A204.1 (cell line): ENCODE data around the gene INA.
"Not testable (repeated sequence)": the region's sequence is repeated elsewhere in the genome, so short reads cannot be mapped to it uniquely, and the experiment has no call there.

Experiments
- FAIRE-seq: peaks from 2 replicates; lab custom pipeline; 2012; peaks lifted over from hg19 to GRCh38; lab: Jason Lieb, UNC

Gene INA

GRCh38 chr10:103276896-103277712 lies at the start of gene INA:
TSS of gene INA (plus strand) at chr10:103277138. CDS start at chr10:103277212, 74 bp downstream.
- no peak for FAIRE-seq

GRCh38 chr10:103227416-103227815 lies 49.5 kb upstream of the INA start:
- no peak for FAIRE-seq

DNA sequence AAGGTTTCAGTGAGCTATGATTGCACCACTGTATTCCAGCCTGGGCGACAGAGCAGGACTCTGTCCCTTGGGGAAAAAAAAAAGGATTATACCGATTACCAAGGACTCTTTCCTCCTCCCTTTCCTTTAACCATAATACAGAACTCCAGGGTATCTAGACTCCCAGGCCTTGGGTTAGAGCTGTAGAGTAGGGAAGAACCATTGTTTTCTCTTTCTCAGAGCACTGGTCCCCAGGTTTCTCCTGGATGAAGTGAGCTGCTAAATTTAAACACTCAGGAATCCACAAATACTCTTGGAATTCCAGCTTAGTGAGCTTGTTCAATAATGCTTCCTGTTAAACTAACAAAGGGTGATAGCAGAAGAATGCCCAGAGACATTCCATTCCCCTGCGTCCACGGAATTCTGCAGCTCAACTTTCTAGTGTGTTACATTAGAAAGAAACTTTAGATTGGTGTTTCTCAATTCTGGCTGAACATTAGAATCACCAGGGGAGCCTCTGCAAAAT lies 45.8 kb upstream of the INA start:
- FAIRE-seq, result peak; percentile 74

DNA sequence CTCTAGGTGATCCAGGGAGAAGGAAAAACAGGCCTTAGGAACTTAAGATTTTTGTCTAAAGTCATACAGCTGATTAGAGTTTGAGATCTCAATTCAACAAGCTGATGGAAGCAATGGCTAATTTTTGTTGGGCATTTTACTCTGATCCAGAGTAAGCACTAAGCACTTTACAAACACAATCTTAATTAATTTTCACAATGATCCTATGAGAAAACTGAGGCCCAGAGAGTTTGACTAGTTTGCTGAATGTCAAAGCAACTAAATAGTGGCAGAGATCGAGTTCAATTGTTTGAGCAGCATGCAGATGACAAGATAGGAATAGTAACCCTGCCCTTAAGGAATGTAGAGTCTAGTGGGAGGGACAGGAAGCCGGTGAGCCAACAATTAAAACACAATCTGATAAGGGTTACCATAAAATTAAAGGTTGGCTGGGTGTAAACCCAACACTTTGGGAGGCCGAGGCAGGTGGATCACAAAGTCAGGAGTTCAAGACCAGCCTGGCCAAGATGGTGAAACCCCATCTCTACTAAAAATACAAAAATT lies 44.7 kb upstream of the INA start:
- no peak for FAIRE-seq

- no peak for FAIRE-seq
Observed at GRCh38 chr10:103232772-103233488, 44.0 kb upstream of the INA start.

DNA sequence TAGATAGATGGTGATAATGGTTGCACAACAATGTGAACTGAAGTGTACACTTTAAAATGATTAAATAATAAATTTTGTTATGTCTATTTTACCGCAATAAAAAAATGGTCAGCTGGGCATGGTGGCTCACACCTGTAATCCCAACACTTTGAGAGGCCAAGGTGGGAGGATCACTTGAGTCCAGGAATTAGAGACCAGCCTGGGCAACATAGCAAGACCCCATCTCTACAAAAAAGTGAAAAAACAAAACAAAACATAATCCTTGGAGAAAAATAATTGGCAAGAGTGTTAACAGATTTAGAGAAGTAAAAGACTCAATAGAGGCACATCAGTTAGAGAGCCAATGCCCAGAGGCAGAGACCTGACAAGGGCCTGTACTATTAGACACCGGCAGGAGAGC lies 41.2 kb upstream of the INA start:
- no peak for FAIRE-seq

DNA sequence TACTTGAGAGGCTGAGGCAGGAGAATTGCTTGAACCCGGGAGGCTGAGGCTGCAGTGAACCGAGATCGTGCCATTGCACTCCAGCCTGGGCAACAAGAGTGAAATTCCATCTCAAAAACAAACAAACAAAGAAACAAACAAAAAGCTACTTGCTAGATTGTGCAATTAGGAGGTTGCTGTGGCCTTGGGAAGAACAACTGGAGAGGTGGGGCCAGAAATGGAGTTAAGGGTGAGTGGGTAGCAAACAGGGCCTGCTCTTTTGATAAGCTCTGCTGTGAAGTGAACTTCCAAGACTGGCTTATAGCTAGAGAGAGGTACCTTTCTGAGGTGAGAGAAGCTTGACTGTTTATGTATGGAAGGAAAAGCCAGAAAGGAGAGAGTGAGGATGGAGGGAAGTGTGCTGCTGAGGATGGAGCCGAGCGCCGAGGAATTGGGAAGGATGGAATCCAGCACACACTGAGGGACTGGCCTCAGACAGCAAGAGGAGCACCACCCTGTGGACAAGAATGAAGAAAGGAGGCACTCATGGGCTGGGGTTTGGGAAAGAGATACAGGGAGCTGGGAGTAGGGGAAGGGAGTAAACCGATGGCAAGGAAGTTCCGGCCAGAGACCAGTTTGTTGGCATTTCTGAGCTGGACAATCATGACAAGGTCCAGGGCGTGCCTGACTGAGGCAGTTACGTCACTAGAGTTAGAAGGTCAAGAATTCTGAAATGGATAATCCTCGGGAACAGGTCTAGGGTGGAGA lies 38.3 kb upstream of the INA start:
- peak; percentile 90 for FAIRE-seq

GRCh38 chr10:103241262-103242011 lies 35.5 kb upstream of the INA start:
- peak; percentile 94 for FAIRE-seq

DNA sequence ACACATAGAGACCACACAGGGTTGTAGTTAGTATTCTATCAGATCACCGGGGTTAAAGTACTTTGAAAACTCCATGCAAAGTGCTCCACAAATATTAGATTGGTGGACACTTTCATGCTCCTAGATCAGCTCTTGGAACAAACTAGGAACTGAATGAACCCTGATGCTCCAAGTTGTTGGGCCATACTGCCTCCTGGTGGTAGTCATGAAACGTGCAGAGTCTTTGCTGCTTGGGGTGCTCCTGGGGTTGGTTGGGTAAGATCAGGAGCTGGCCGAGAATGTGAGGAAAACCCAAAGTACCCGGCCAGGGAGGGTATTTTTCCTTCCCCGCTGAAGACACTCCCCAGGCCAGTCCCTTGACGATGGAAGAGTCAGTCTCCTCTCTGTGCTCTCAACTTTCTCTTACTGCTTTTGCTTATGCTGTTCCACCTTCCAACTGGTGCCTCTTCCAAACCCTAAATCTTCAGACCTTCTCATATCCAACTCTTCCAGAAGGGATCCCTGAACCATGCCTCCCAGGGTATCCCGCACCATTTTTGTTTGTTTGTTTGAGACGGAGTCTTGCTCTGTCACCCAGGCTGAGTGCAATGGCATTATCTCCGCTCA lies 32.2 kb upstream of the INA start:
- FAIRE-seq, result peak; percentile 71

DNA sequence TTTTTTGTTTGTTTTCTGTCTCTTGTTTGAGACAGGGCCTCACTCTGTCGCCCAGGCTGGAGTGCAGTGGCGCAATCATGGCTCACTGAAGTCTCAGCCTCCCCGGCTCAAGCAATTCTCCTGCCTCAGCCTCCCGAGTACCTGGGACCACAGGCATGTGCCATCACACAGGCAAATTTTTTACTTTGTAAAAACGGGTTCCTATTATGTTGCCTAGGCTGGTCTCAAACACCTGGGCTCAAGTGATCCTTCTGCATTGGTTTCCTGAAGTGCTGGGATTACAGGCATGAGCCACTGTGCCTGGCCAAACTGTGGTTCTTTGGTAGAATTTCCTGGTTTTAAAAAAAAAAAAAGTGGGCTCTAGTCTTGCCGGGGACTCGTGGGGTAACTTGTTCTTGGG lies 31.4 kb upstream of the INA start, which contains the start of gene RPEL1:
Gene RPEL1 (plus strand): TSS at position 301 of the 400 bp plus-strand sequence. CDS start 110 bp downstream, outside the sequence.
- FAIRE-seq, result not testable (repeated sequence)

DNA sequence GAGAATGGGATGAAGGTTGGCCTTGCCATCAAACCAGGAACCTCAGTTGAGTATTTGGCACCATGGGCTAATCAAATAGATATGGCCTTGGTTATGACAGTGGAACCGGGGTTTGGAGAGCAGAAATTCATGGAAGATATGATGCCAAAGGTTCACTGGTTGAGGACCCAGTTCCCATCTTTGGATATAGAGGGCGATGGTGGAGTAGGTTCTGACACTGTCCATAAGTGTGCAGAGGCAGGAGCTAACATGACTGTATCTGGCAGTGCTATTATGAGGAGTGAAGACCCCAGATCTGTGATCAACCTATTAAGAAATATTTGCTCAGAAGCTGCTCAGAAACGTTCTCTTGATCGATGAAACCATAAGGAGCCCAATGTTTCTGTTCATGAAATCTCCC lies 30.6 kb upstream of the INA start:
- no peak for FAIRE-seq

- FAIRE-seq, result no peak
Observed at GRCh38 chr10:103254113-103254512, 22.8 kb upstream of the INA start.

DNA sequence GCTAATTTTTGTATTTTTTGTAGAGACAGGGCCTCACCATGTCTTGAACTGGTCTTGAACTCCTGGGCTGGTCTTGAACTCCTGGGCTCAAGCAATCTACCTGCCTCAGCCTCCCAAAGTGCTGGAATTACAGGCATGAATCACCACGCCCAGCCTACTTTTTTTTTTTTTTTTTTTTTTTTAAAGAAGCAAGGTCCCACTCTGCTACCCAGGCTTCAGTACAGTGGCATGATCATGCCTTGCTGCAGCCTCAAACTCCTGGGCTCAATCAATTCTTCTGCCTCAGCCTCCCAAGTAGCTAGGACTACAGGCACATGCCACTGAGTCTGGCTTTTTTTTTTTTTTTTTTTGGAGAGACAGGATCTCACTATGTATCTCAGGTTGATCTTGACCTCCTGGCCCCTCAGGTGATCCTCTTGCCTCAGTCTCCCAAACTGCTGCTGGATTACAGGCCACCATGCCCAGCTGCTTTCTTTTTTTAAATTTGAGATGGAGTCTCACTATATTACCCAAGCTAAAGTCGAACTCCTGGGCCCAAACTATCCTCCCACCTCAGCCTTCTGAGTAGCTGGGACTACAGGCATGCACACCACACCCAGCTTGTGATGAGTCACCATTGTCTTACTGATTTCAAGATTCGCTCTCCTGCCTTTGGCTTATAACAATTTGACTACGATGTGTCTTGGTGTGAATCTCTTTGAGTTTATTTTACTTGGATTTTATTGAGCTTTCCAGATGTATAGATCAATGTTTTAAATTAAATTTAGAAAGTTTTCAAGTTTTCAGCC lies 22.2 kb upstream of the INA start:
- FAIRE-seq, result no peak

- FAIRE-seq, result no peak
Observed at GRCh38 chr10:103256613-103257012, 20.3 kb upstream of the INA start.

GRCh38 chr10:103257812-103258211 lies 19.1 kb upstream of the INA start:
- FAIRE-seq, result no peak

- FAIRE-seq, result not testable (repeated sequence)
Observed at GRCh38 chr10:103258928-103259327, 18.0 kb upstream of the INA start.

DNA sequence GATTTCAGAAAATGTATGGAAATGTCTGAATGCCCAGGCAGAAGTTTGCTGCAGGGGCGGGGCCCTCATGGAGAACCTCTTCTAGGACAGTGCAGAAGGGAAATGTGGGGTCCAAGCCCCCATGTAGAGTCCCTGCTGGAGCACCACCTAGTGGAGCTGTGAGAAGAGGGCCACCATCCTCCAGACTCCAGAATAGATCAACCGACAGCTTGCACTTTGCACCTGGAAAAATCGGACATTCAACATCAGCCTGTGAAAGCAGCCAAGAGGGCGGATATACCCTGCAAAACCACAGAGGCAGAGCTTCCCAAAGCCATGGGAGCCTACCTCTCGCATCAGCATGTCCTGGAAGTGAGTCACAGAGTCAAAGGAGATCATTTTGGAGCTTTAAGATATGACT lies 16.9 kb upstream of the INA start:
- no peak for FAIRE-seq

GRCh38 chr10:103262229-103262628 lies 14.7 kb upstream of the INA start:
- no peak for FAIRE-seq

- FAIRE-seq, result no peak
Observed at GRCh38 chr10:103265717-103266329, 11.1 kb upstream of the INA start.

DNA sequence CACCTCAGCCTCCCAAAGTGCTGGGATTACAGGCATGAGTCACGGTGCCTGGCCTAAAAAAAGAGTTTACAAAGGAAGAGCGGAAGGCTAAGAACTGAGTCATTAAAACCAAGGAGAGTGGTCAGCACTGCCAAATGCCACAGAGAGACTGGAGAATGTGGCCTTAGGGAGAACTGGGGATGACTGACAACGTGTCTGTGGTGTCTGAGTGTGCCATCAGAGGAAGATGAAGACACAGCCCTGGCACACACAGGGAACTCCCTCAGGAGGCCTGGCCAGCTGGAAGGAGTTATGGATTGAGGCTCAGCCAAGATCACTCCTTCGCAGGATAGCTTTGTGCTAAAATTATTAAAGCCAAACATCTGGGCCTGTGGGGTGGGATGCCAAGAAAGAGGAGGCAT lies 3.9 kb upstream of the INA start:
- no peak for FAIRE-seq
